ENCODE measurements around the gene RC3H2.

The RC3H2 gene

GRCh38 chr9:122904823-122905710, at the start of gene RC3H2:
TSS of gene RC3H2 (minus strand) at chr9:122905359. CDS start at chr9:122897509, 7,850 bp downstream.
- DNase-seq (ENCODE audit: low read depth): peak; percentile 93

- DNase-seq (ENCODE audit: low read depth): no peak
Measured at GRCh38 chr9:122954253-122954691, 49.1 kb upstream of the RC3H2 start.

- no peak for DNase-seq (ENCODE audit: low read depth)
Measured at GRCh38 chr9:122951056-122951455, 45.9 kb upstream of the RC3H2 start.

GRCh38 chr9:122950263-122950662, 45.1 kb upstream of the RC3H2 start:
- no peak for DNase-seq (ENCODE audit: low read depth)

- DNase-seq (ENCODE audit: low read depth): no peak
Measured at GRCh38 chr9:122949696-122950095, 44.5 kb upstream of the RC3H2 start.

- no peak for DNase-seq (ENCODE audit: low read depth)
Measured at GRCh38 chr9:122948313-122948712, 43.2 kb upstream of the RC3H2 start.

- DNase-seq (ENCODE audit: low read depth): no peak
Measured at GRCh38 chr9:122946461-122947005, 41.4 kb upstream of the RC3H2 start.

- DNase-seq (ENCODE audit: low read depth): no peak
Measured at GRCh38 chr9:122944960-122945888, 40.1 kb upstream of the RC3H2 start.

GRCh38 chr9:122941582-122942234, 36.5 kb upstream of the RC3H2 start:
- DNase-seq (ENCODE audit: low read depth): no peak

- DNase-seq (ENCODE audit: low read depth): peak; percentile 98
Measured at GRCh38 chr9:122940749-122941581, 35.8 kb upstream of the RC3H2 start, which contains the start of gene RABGAP1. TSS of gene RABGAP1 (plus strand) at chr9:122941020. CDS start at chr9:122957060, 16,040 bp downstream.

- DNase-seq (ENCODE audit: low read depth): no peak
Measured at GRCh38 chr9:122940454-122940748, 35.2 kb upstream of the RC3H2 start.

GRCh38 chr9:122939601-122940000, 34.4 kb upstream of the RC3H2 start:
- no peak for DNase-seq (ENCODE audit: low read depth)

- no peak for DNase-seq (ENCODE audit: low read depth)
Measured at GRCh38 chr9:122936883-122937282, 31.7 kb upstream of the RC3H2 start.

- no peak for DNase-seq (ENCODE audit: low read depth)
Measured at GRCh38 chr9:122936464-122936863, 31.3 kb upstream of the RC3H2 start.

- DNase-seq (ENCODE audit: low read depth): peak; percentile 84
Measured at GRCh38 chr9:122931226-122932121, 26.3 kb upstream of the RC3H2 start, which contains the start of gene ZBTB26. TSS of gene ZBTB26 (minus strand) at chr9:122931512. CDS start at chr9:122919934, 11,578 bp downstream.

GRCh38 chr9:122930541-122931225, 25.5 kb upstream of the RC3H2 start:
- DNase-seq (ENCODE audit: low read depth): no peak

GRCh38 chr9:122929796-122930354, 24.7 kb upstream of the RC3H2 start:
- DNase-seq (ENCODE audit: low read depth): no peak

GRCh38 chr9:122923947-122924346, 18.8 kb upstream of the RC3H2 start:
- DNase-seq (ENCODE audit: low read depth): no peak

- no peak for DNase-seq (ENCODE audit: low read depth)
Measured at GRCh38 chr9:122922713-122923112, 17.6 kb upstream of the RC3H2 start.
